ENCODE data around the gene SLC22A5.
"Not testable (repeated sequence)": the region's sequence is repeated elsewhere in the genome, so short reads cannot be mapped to it uniquely, and the experiment has no call there.

SLC22A5 gene

GRCh38 chr5:132426525-132427138 is 57.1 kb downstream of the SLC22A5 start:
- no peak for DNase-seq (ENCODE audit: low read depth, low spot score)

- no peak for DNase-seq (ENCODE audit: low read depth, low spot score)
Observed at GRCh38 chr5:132427281-132428146, 58.0 kb downstream of the SLC22A5 start.

GRCh38 chr5:132428147-132428482 is 58.6 kb downstream of the SLC22A5 start:
- no peak for DNase-seq (ENCODE audit: low read depth, low spot score)

DNA sequence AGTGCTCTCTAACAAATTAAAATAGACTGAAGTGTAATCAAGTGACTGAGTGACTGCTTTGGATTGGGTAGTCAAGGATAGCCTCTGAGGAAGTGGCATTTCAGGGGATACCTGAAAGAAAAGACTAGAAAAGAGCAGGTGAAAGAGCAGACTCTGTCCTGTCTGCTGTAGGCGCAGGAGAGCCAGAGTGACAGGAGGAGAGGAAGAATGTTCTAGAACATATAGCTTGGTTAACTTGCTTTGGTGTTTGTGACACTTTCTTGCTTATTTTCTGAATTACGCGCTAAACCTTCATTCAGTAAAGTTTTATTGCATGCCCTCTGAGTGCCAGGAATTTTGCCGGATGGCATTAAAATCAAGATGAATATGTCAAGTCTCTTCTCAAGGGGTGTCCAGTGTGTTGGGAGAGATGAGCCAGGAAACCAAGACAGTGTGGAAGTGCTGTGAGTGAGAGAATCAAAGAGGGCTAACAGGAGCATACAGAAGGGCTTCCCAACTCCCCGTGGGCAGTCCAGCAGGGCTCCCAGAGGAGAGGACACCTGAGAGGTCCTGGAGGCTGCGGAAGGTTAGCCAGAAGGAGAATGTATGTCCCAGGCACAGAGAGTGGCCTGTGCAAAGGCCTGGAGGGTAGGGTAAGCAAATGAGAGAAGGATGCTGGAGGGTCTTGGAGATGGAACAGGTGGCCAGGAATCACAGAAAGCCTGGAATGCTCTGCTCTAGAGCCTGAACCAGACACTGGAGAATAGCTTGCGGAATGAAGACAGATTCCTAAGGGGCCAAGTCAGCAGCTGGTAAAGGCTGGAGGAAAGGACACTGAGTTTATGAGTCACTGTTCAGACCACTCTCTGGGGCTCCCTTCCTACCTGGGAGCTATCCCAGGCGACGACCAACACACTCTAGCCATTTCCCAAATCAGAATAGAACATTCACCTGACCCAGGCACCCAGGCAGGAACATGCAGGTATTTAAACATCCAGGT is 59.3 kb downstream of the SLC22A5 start:
- DNase-seq (ENCODE audit: low read depth, low spot score): no peak

DNA sequence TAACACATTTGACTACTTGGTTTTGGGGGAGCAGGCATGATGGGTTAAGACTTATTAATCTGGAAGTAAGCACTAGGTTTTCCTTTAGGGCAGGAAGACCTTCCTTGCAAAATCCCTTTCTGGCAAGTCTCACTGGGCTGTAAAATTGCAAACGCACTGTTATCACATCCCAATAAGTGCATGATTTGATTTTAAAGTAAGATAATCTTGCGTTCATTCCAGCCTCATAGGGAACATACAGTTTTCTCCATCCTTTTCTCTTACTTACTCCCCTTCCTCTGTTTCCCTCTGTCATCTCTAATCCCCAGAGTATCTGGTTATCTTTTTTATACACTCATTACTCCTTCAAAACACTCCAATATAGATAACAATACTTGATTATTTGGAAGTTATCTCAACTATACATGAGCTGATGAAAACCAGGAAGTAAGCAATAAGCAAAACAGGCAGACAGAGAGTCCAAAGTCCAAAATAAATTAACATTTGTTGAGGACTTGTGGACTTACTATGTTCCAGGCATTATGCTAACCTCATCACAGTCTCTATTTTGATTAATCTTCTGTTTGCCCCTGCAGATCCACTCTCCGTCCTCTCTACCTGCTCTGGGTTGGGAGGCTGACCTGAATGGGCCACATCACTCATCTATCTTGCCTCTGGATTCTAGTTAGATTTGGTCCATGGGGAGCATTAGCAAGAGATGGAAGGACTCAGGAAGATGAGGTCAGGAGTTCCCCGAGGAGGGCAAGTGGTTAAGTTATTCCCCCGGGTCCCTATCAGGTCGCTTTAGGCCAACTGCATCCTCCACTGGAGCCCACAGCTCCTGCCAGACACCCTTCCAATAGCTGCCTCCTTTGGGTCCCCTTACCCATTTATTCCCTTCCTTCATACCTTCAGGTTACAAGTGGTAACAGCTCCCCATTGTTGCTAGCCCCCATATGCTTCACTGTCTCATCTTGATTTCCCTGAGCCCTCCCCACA is 60.2 kb downstream of the SLC22A5 start:
- no peak for DNase-seq (ENCODE audit: low read depth, low spot score)

DNA sequence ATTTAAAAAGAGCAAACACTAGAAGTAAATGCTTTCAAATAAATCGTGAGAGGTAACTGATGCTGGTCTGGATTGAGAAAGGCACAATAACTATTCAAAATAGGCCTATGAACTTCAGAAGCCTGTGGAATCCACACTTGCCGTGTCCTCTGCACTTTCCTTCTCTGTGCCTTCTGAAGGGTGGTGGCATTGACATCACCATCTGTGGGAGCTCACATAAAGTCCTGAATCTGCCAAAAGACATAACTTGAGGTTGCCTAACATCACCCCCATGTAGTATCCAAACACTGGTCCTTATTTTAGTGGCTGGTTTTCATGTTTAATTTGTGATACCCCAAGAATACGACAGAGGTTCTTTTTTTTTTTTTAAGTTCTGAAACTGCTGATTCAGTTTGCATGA is 61.2 kb downstream of the SLC22A5 start:
- no peak for DNase-seq (ENCODE audit: low read depth, low spot score)

GRCh38 chr5:132431632-132432031 is 62.1 kb downstream of the SLC22A5 start:
- no peak for DNase-seq (ENCODE audit: low read depth, low spot score)

DNA sequence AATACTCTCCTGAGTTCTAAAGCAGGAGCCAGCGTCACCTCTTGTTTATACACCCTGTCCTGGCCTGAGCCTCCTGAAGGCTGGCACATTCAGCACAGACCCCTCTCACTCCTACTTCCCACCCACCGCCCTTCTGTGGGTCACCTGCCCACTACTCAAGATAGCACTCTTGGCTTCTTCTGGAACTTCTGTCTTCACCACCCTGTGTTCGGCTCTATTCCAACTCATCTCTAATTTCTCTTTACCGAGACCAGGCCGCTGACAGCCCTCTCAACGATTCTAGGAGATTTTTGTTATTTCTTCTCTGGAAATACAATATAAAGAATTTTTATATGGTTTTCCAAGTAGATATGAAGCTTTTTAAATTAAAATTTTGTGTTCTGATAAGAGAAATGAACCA is 63.6 kb downstream of the SLC22A5 start:
- no peak for DNase-seq (ENCODE audit: low read depth, low spot score)

GRCh38 chr5:132434416-132435286 is 65.1 kb downstream of the SLC22A5 start:
- no peak for DNase-seq (ENCODE audit: low read depth, low spot score)

GRCh38 chr5:132435447-132435846 is 65.9 kb downstream of the SLC22A5 start:
- no peak for DNase-seq (ENCODE audit: low read depth, low spot score)

DNA sequence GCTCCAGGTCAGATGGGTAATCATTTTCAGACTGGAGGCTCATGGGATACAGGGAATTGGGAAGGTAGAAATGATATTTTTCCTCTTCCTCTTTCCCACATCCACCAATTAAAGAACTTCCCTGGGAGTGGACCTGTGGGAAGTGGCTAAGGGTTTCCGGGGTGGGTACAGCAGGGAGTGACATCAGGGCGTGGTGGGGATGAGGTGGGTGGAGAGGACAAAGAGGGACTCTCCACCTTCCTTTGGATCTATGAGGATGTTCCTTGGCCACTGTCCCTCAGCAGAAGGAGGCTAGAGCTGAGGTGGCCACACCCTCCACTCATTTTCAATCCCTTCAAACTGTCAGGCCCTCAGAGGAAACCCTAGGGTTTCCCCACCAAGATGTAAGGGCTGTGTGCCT is 66.4 kb downstream of the SLC22A5 start:
- DNase-seq (ENCODE audit: low read depth, low spot score): no peak

GRCh38 chr5:132436936-132437335 is 67.4 kb downstream of the SLC22A5 start:
- no peak for DNase-seq (ENCODE audit: low read depth, low spot score)

DNA sequence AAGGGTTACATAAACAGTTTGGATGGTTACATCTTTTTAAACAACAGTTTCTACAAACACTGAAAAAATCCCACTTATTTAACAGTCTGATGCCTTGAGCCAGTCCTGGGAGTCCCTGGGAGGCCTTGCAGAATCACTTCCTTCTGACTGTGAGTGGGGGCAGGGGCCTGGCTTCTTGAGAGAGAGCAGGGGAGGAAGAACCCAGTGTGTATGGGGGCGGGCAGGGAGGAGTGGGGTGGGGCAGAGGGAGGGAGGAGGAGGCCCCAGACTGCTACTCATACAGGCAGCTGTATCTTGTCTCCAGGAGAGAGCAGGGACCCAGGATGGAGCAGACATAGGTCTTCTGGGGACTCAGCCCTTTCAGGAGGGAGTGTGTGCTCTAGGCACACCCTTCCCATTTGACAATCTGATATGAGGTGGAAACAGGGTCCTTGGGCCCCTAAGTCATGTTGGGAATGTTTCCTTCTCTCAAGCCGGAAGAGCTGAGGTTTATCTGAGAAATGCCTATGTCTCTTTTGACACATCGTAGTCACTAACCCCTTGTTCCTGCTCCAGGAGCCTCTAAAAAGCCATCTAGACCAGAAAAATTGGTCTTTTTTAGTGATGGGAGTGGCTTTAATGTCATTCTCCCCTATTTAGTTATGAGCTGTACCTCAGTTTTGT is 68.2 kb downstream of the SLC22A5 start:
- DNase-seq (ENCODE audit: low read depth, low spot score): peak; percentile 88

- DNase-seq (ENCODE audit: low read depth, low spot score): not testable (repeated sequence)
Observed at GRCh38 chr5:132438267-132438645, 68.7 kb downstream of the SLC22A5 start.

DNA sequence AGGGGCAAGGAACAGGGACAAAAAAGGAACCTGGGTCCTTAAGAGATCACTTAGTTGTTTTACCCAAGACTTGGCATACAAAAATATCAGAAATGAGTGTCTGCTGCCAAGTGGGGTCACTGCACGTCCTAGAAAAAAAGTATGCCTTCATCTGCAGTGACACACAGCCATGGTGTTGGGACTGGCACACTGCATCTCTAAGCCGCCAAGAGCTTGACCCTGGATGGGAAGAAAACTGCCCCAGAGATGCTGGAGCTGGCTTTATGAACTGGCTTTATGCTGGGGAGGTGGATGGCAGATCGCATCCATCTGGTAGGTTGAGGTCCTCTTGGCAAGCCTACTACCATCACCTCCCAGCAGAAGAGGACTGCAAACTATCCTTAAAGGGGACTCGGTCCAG is 69.4 kb downstream of the SLC22A5 start:
- no peak for DNase-seq (ENCODE audit: low read depth, low spot score)

DNA sequence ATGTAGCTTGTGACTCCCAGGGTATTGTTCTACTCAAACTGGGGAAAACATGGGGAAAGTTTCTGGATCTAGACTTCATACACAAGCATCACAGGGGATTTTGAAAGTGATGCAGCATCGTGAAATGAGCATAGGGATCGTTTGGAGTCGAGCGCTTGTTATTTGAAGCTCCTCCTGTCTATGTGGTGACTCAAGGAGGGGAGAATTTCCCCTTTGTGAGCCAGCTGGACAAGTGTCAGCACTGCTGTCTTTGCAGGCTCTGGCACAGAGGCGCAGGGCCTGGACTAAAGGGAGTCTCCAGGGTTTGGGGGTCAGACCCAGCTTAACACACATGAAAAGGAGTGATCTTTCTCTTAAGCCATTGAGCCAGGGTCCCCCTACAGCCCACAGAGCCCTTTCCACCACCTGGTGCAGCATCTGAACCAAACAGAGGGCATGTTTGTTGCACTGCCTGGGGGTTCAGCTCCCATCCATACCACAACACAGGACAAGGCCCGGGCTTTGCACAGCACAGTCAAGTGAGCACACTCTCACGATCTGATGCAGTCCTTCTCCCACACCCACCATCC is 70.1 kb downstream of the SLC22A5 start:
- no peak for DNase-seq (ENCODE audit: low read depth, low spot score)

DNA sequence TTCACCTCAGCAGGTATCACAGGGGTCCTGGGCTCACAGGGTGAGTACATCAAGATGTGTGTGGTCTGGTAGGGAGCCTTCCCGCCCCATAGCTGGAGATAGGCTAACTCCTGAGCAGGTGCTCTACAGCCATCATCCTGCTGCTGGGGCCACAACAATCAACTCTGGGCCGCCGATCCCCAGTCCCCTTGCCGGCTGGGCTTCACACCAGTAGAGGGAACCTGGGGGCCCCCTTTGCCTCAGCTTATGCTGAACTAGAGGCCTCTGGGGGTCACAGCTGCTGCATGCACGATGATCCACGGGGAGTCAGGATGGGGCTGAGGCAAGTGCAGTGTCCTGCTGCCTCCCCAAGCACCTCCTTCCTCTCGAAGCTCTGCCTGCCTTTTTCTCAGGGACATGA is 74.6 kb downstream of the SLC22A5 start:
- no peak for DNase-seq (ENCODE audit: low read depth, low spot score)
